OCI-LY1 (cell line): ENCODE results near the gene PRRT2.

Experiments
- CTCF ChIP-seq: fragments of 200-600 bp; sonication (generic), shearing (Covaris generic); IDR thresholded peaks from 2 replicates; pipeline ENCODE4 v1.5.1; 2017; ENCODE audit warnings: mild to moderate bottlenecking, antibody characterized with exemption, low read length, moderate library complexity, mixed read lengths
- EZH2 ChIP-seq: fragments of 200-600 bp; sonication (generic), shearing (Covaris generic); IDR thresholded peaks from 2 replicates; pipeline ENCODE4 v1.8.0; 2017; ENCODE audit warnings: borderline replicate concordance, mixed run types, mild to moderate bottlenecking, antibody characterized with exemption, low read length, moderate library complexity, mixed read lengths

- no peak for TF ChIP-seq CTCF
- no peak for TF ChIP-seq EZH2
These were observed 33.7 kb downstream of the PRRT2 start for GRCh38 chr16:29845656-29846055.
